ENCODE data around the gene LPIN1. TPM values are rescaled to one million over a fixed set of nuclear protein-coding genes. Genes with fewer than 3 reads are reported as not detected.

The LPIN1 gene
- total RNA-seq, 1 experiment from 2014 or later = 38.5 TPM

- no peaks in the 10 kb centered on the region for H3K36me3 ChIP-seq (ENCODE audit: insufficient read depth, low read length, poor library complexity, severe bottlenecking)
- POLR2A ChIA-PET (ENCODE audit: low non-redundant PET) = no interaction called here
- H3K27ac ChIP-seq (ENCODE audit: low read depth, low read length, poor library complexity, severe bottlenecking) = no peak overlapping the region
- intact Hi-C loops (cut with micrococcal nuclease; ENCODE audit: unreplicated experiment) = no loop called here
- no peak for DNase-seq (ENCODE audit: low spot score)
- CTCF ChIA-PET = no interaction called here
- no peaks in the 10 kb centered on the region for H3K9me3 ChIP-seq (ENCODE audit: low read depth, low read length, poor library complexity, severe bottlenecking)
- no peak for TF ChIP-seq CTCF (conservative IDR thresholded peaks at IDR 0.05; ENCODE audit: low read depth, low read length)
- TF ChIP-seq EZH2 (IDR thresholded peaks at IDR 0.05; ENCODE audit: borderline replicate concordance, low read depth, low read length, poor library complexity, severe bottlenecking) = no peak
- no peak overlapping the region for H3K4me3 ChIP-seq (ENCODE audit: low read depth, low read length, poor library complexity, severe bottlenecking)
- BruUV-seq (replicated peaks) = no TSS peak
- peaks cover 4% of the 10 kb centered on the region for H3K27me3 ChIP-seq (replicated peaks; ENCODE audit: insufficient read depth, low read depth, low read length, poor library complexity)
- no peaks in the 10 kb centered on the region for H3K4me1 ChIP-seq (ENCODE audit: insufficient read depth, low read length, poor library complexity, severe bottlenecking)
These were observed 28.8 kb upstream of the LPIN1 start for GRCh38 chr2:11717623-11718022.

- H3K27ac ChIP-seq (ENCODE audit: low read depth, low read length, poor library complexity, severe bottlenecking) = no peak overlapping the region
- H3K4me1 ChIP-seq (ENCODE audit: insufficient read depth, low read length, poor library complexity, severe bottlenecking) = no peaks in the 10 kb centered on the region
- no peak for DNase-seq (ENCODE audit: low spot score)
- ChIA-PET CTCF (no interaction called here), POLR2A (ENCODE audit: low non-redundant PET) (no interaction called here)
- no TSS peak for BruUV-seq (replicated peaks)
- TF ChIP-seq CTCF (conservative IDR thresholded peaks at IDR 0.05; ENCODE audit: low read depth, low read length) (no peak), EZH2 (IDR thresholded peaks at IDR 0.05; ENCODE audit: borderline replicate concordance, low read depth, low read length, poor library complexity, severe bottlenecking) (no peak)
- H3K4me3 ChIP-seq (ENCODE audit: low read depth, low read length, poor library complexity, severe bottlenecking) = no peak overlapping the region
- no peaks in the 10 kb centered on the region for H3K36me3 ChIP-seq (ENCODE audit: insufficient read depth, low read length, poor library complexity, severe bottlenecking)
- H3K27me3 ChIP-seq (replicated peaks; ENCODE audit: insufficient read depth, low read depth, low read length, poor library complexity) = peaks cover 4% of the 10 kb centered on the region
- H3K9me3 ChIP-seq (ENCODE audit: low read depth, low read length, poor library complexity, severe bottlenecking) = no peaks in the 10 kb centered on the region
- intact Hi-C loops (cut with micrococcal nuclease; ENCODE audit: unreplicated experiment) = no loop called here
These were observed 27.8 kb upstream of the LPIN1 start for GRCh38 chr2:11718606-11719005.

GRCh38 chr2:11719230-11719977 lies 27.0 kb upstream of the LPIN1 start:
- Histone ChIP-seq H3K9me3 (ENCODE audit: low read depth, low read length, poor library complexity, severe bottlenecking) (no peaks in the 10 kb centered on the region), H3K4me1 (ENCODE audit: insufficient read depth, low read length, poor library complexity, severe bottlenecking) (no peaks in the 10 kb centered on the region), H3K27ac (ENCODE audit: low read depth, low read length, poor library complexity, severe bottlenecking) (no peak overlapping the region), H3K36me3 (ENCODE audit: insufficient read depth, low read length, poor library complexity, severe bottlenecking) (no peaks in the 10 kb centered on the region), H3K4me3 (ENCODE audit: low read depth, low read length, poor library complexity, severe bottlenecking) (no peak overlapping the region), H3K27me3 (replicated peaks; ENCODE audit: insufficient read depth, low read depth, low read length, poor library complexity) (peaks cover 4% of the 10 kb centered on the region)
- CTCF ChIA-PET = no interaction called here
- BruUV-seq (replicated peaks) = no TSS peak
- TF ChIP-seq CTCF (conservative IDR thresholded peaks at IDR 0.05; ENCODE audit: low read depth, low read length) = no peak
- TF ChIP-seq EZH2 (IDR thresholded peaks at IDR 0.05; ENCODE audit: borderline replicate concordance, low read depth, low read length, poor library complexity, severe bottlenecking) = no peak
- POLR2A ChIA-PET (ENCODE audit: low non-redundant PET) = no interaction called here
- DNase-seq (ENCODE audit: low spot score) = no peak
- intact Hi-C loops (cut with micrococcal nuclease; ENCODE audit: unreplicated experiment) = no loop called here
